A673 (cell line): ENCODE results near the gene SFXN2. TPM values are rescaled to one million over a fixed set of nuclear protein-coding genes. Genes with fewer than 3 reads are reported as not detected.
"Not testable (repeated sequence)": the region's sequence is repeated elsewhere in the genome, so short reads cannot be mapped to it uniquely, and the experiment has no call there.

ENCODE experiments used
- BruUV-seq: library from RNA; stranded (reverse); fragments of 400-500 nt; replicated peaks from 2 replicates; lab custom pipeline; 2021; lab: Mats Ljungman, UMichigan
- CTCF ChIA-PET: fragments of 300-600 bp; sonication (Branson Sonifier 250); formaldehyde crosslinking; loops from one replicate; lab custom pipeline; 2022; ENCODE audit warnings: antibody characterized with exemption; lab: Charles Lee
- POLR2A ChIA-PET: fragments of 300-600 bp; sonication (Branson Sonifier 250); formaldehyde crosslinking; loops from one replicate; lab custom pipeline; 2022; ENCODE audit warnings: antibody characterized with exemption; ENCODE audit not compliant: low non-redundant PET; lab: Charles Lee
- DNase-seq: peaks from one replicate; pipeline ENCODE4 v3.0.0-alpha.2; 2015; ENCODE audit warnings: low spot score
- H3K27ac ChIP-seq: fragments of 200-600 bp; sonication (generic); 2 replicates; pipeline ENCODE4 v1.5.1; 2016; ENCODE audit warnings: mixed run types, low read depth, mild to moderate bottlenecking, mixed read lengths, antibody characterized with exemption, low read length; ENCODE audit not compliant: poor library complexity, severe bottlenecking
- H3K27me3 ChIP-seq: fragments of 200-600 bp; sonication (generic); replicated peaks from 2 replicates; pipeline ENCODE4 v1.6.1; 2017; ENCODE audit warnings: mixed run types, low read depth, mild to moderate bottlenecking, mixed read lengths, antibody characterized with exemption, low read length; ENCODE audit not compliant: insufficient read depth, poor library complexity
- H3K36me3 ChIP-seq: fragments of 200-600 bp; sonication (generic); 2 replicates; pipeline ENCODE4 v1.6.1; 2016; ENCODE audit warnings: mixed run types, mild to moderate bottlenecking, mixed read lengths, antibody characterized with exemption, low read length; ENCODE audit not compliant: insufficient read depth, poor library complexity, severe bottlenecking
- H3K4me1 ChIP-seq: fragments of 200-600 bp; sonication (generic); 2 replicates; pipeline ENCODE4 v1.6.1; 2017; ENCODE audit warnings: mixed run types, mild to moderate bottlenecking, mixed read lengths, antibody characterized with exemption, low read length; ENCODE audit not compliant: insufficient read depth, poor library complexity, severe bottlenecking
- H3K4me3 ChIP-seq: fragments of 200-600 bp; sonication (generic); 2 replicates; pipeline ENCODE4 v1.5.1; 2016; ENCODE audit warnings: low read depth, mixed run types, mild to moderate bottlenecking, mixed read lengths, low read length; ENCODE audit not compliant: poor library complexity, severe bottlenecking
- H3K9me3 ChIP-seq: fragments of 200-600 bp; sonication (generic); 2 replicates; pipeline ENCODE4 v1.6.1; 2016; ENCODE audit warnings: mixed run types, low read depth, mild to moderate bottlenecking, mixed read lengths, antibody characterized with exemption, low read length; ENCODE audit not compliant: poor library complexity, severe bottlenecking
- CTCF ChIP-seq: fragments of 300-800, 200-600 bp; sonication (generic); conservative IDR thresholded peaks from 2 replicates; pipeline ENCODE4 v1.5.1; 2017; ENCODE audit warnings: low read depth, mild to moderate bottlenecking, antibody characterized with exemption, low read length, moderate library complexity, mixed read lengths
- EZH2 ChIP-seq: fragments of 200-600 bp; sonication (generic); IDR thresholded peaks from 2 replicates; pipeline ENCODE4 v1.6.1; 2017; ENCODE audit warnings: borderline replicate concordance, low read depth, mild to moderate bottlenecking, mixed read lengths, antibody characterized with exemption, low read length; ENCODE audit not compliant: poor library complexity, severe bottlenecking
- intact Hi-C: fragments of 100-400 bp; cut with micrococcal nuclease; formaldehyde crosslinking; loops from one replicate; pipeline ENCODE4 v1.10.0; 2022; ENCODE audit not compliant: unreplicated experiment
- total RNA-seq: library from RNA; stranded (reverse); gene quantifications from 2 replicates; pipeline ENCODE4 v1.2.3, GENCODE V29; 2021

SFXN2 gene
- total RNA-seq, 1 experiment from 2014 or later: 19.5 TPM

- TF ChIP-seq CTCF (no peak), EZH2 (no peak)
- no peaks in the 10 kb centered on the region for H3K36me3 ChIP-seq
- no TSS peak for BruUV-seq
- ChIA-PET CTCF (interaction anchor here (1.0 to 1.2 kb wide), 2 partner anchors 11 to 24 kb away, joined by 3 to 7 read pairs; no protein-coding TSS in a partner anchor), POLR2A (no interaction called here)
- no peak overlapping the region for H3K4me3 ChIP-seq
- DNase-seq: no peak
- no peaks in the 10 kb centered on the region for H3K9me3 ChIP-seq
- no peak overlapping the region for H3K27ac ChIP-seq
- no peaks in the 10 kb centered on the region for H3K27me3 ChIP-seq
- H3K4me1 ChIP-seq: peaks cover 7% of the 10 kb centered on the region
- intact Hi-C loops: loop anchor here (5.0 kb wide), 3 partner anchors 49 to 149 kb away; no protein-coding TSS in a partner anchor
These were observed 39.3 kb downstream of the SFXN2 start for GRCh38 chr10:102753718-102754117.

- H3K9me3 ChIP-seq: peaks cover 5% of the 10 kb centered on the region
- H3K4me3 ChIP-seq: no peak overlapping the region
- no peak for TF ChIP-seq CTCF
- no peak for TF ChIP-seq EZH2
- DNase-seq: no peak
- no peaks in the 10 kb centered on the region for H3K36me3 ChIP-seq
- no peak overlapping the region for H3K27ac ChIP-seq
- CTCF ChIA-PET: no interaction called here
- H3K27me3 ChIP-seq: no peaks in the 10 kb centered on the region
- POLR2A ChIA-PET: no interaction called here
- intact Hi-C loops: no loop called here
- no TSS peak for BruUV-seq
- peaks cover 15% of the 10 kb centered on the region for H3K4me1 ChIP-seq
These were observed 42.9 kb downstream of the SFXN2 start for GRCh38 chr10:102757323-102757722.

GRCh38 chr10:102758240-102758932, 44.0 kb downstream of the SFXN2 start:
- Histone ChIP-seq H3K4me3 (no peak overlapping the region), H3K36me3 (no peaks in the 10 kb centered on the region), H3K27me3 (no peaks in the 10 kb centered on the region), H3K9me3 (peaks cover 5% of the 10 kb centered on the region), H3K27ac (no peak overlapping the region), H3K4me1 (peaks cover 13% of the 10 kb centered on the region)
- no peak for DNase-seq
- ChIA-PET CTCF (no interaction called here), POLR2A (no interaction called here)
- no TSS peak for BruUV-seq
- intact Hi-C loops: no loop called here
- TF ChIP-seq EZH2 (no peak), CTCF (no peak)

GRCh38 chr10:102758933-102759262, 44.5 kb downstream of the SFXN2 start:
- H3K27ac ChIP-seq, H3K9me3 ChIP-seq, DNase-seq, H3K4me1 ChIP-seq, POLR2A ChIA-PET, intact Hi-C loops, BruUV-seq, H3K36me3 ChIP-seq, H3K27me3 ChIP-seq, H3K4me3 ChIP-seq, CTCF ChIA-PET: not testable (repeated sequence)
